ENCODE results near the gene AOC1.

DNA sequence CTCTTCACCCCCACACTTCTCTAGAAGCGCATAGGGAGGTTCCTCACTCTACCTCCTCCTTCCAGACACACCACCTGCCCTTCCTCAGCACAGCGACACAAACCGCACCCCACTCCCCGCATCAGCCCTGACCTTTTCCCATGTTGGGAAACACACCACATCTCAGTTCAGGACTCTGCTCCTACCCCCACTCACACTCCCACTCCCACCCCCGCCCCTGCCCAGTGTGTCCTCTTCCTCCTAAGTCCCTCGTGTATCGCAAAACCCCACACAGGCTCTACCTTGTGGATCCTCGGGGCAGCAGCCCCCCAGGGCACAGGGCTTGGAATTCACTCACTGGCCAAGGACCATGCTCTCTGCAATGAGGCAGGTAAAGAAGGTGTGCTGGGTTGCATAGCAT lies 4.2 kb upstream of the AOC1 start:
- TF ChIP-seq, protein P1, sequence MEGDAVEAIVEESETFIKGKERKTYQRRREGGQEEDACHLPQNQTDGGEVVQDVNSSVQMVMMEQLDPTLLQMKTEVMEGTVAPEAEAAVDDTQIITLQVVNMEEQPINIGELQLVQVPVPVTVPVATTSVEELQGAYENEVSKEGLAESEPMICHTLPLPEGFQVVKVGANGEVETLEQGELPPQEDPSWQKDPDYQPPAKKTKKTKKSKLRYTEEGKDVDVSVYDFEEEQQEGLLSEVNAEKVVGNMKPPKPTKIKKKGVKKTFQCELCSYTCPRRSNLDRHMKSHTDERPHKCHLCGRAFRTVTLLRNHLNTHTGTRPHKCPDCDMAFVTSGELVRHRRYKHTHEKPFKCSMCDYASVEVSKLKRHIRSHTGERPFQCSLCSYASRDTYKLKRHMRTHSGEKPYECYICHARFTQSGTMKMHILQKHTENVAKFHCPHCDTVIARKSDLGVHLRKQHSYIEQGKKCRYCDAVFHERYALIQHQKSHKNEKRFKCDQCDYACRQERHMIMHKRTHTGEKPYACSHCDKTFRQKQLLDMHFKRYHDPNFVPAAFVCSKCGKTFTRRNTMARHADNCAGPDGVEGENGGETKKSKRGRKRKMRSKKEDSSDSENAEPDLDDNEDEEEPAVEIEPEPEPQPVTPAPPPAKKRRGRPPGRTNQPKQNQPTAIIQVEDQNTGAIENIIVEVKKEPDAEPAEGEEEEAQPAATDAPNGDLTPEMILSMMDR (IDR thresholded peaks at IDR 0.05), result no peak
- TF ChIP-seq POLR2A (IDR thresholded peaks at IDR 0.05), result no peak

All from right lobe of liver (tissue), 4 donors.